ENCODE measurements around the gene C1QTNF9. TPM values are rescaled to one million over a fixed set of nuclear protein-coding genes. Genes with fewer than 3 reads are reported as not detected.
A peak's percentile ranks its signal among the peaks of the same experiment; 100 is the strongest.
"Not testable (repeated sequence)": the region's sequence is repeated elsewhere in the genome, so short reads cannot be mapped to it uniquely, and the experiment has no call there.

Gene C1QTNF9
- not detected in 2 replicates for total RNA-seq

GRCh38 chr13:24309300-24309699 is at the start of gene C1QTNF9:
TSS of gene C1QTNF9 (plus strand) at chr13:24309580. CDS start at chr13:24316004, 6,424 bp downstream.
- H3K4me1 Mint-ChIP-seq; CTCF ChIA-PET; intact Hi-C loops (cut with micrococcal nuclease); POLR2A ChIA-PET; DNase-seq; H3K4me3 Mint-ChIP-seq; H3K36me3 Mint-ChIP-seq (ENCODE audit: low read depth); H3K9me3 Mint-ChIP-seq; H3K27me3 Mint-ChIP-seq; H3K27ac Mint-ChIP-seq; ATAC-seq (ENCODE audit: low read depth): not testable (repeated sequence)

- DNase-seq (no peak), ATAC-seq (ENCODE audit: low read depth) (no peak)
- POLR2A ChIA-PET, result interaction anchor here (0.7 kb wide), 1 partner anchor 13 kb away, joined by 3 read pairs; no protein-coding TSS in a partner anchor
- TF ChIP-seq CTCF (IDR thresholded peaks at IDR 0.05), result no peak
- Mint-ChIP-seq H3K9me3 (no peaks in the 10 kb centered on the region), H3K4me1 (peaks cover 19% of the 10 kb centered on the region), H3K4me3 (no peak overlapping the region), H3K27ac (no peak overlapping the region), H3K27me3 (no peaks in the 10 kb centered on the region), H3K36me3 (ENCODE audit: low read depth) (peaks cover 4% of the 10 kb centered on the region)
- CTCF ChIA-PET, result no interaction called here
- intact Hi-C loops (cut with micrococcal nuclease), result no loop called here
Measured at GRCh38 chr13:24261566-24261965, 47.8 kb upstream of the C1QTNF9 start.

GRCh38 chr13:24263632-24264031 is 45.7 kb upstream of the C1QTNF9 start:
- no peak overlapping the region for H3K27ac Mint-ChIP-seq
- no peaks in the 10 kb centered on the region for H3K36me3 Mint-ChIP-seq (ENCODE audit: low read depth)
- intact Hi-C loops (cut with micrococcal nuclease), result no loop called here
- no peaks in the 10 kb centered on the region for H3K27me3 Mint-ChIP-seq
- ChIA-PET CTCF (interaction anchor here (1.7 kb wide), 2 partner anchors 11 to 35 kb away, joined by 7 to 9 read pairs; no protein-coding TSS in a partner anchor), POLR2A (no interaction called here)
- TF ChIP-seq CTCF (IDR thresholded peaks at IDR 0.05), result no peak
- no peak for ATAC-seq (ENCODE audit: low read depth)
- no peaks in the 10 kb centered on the region for H3K9me3 Mint-ChIP-seq
- no peak overlapping the region for H3K4me3 Mint-ChIP-seq
- DNase-seq, result no peak
- H3K4me1 Mint-ChIP-seq, result peaks cover 35% of the 10 kb centered on the region

GRCh38 chr13:24264976-24265375 is 44.4 kb upstream of the C1QTNF9 start:
- DNase-seq (no peak), ATAC-seq (ENCODE audit: low read depth) (peak; percentile 93)
- CTCF ChIA-PET, result interaction anchor here (1.0 to 1.7 kb wide), 3 partner anchors 10 to 36 kb away, joined by 3 to 9 read pairs (median 7); no protein-coding TSS in a partner anchor
- peaks cover 38% of the 10 kb centered on the region for H3K4me1 Mint-ChIP-seq
- TF ChIP-seq CTCF (IDR thresholded peaks at IDR 0.05), result no peak
- intact Hi-C loops (cut with micrococcal nuclease), result loop anchor here (1.0 kb wide), 1 partner anchor 9 kb away; no protein-coding TSS in a partner anchor
- no peak overlapping the region for H3K27ac Mint-ChIP-seq
- no peaks in the 10 kb centered on the region for H3K27me3 Mint-ChIP-seq
- H3K4me3 Mint-ChIP-seq, result no peak overlapping the region
- no peaks in the 10 kb centered on the region for H3K9me3 Mint-ChIP-seq
- POLR2A ChIA-PET, result interaction anchor here (1.1 kb wide), 1 partner anchor 10 kb away, joined by 4 read pairs; no protein-coding TSS in a partner anchor
- no peaks in the 10 kb centered on the region for H3K36me3 Mint-ChIP-seq (ENCODE audit: low read depth)

GRCh38 chr13:24265453-24265852 is 43.9 kb upstream of the C1QTNF9 start:
- no peak overlapping the region for H3K4me3 Mint-ChIP-seq
- no peaks in the 10 kb centered on the region for H3K9me3 Mint-ChIP-seq
- ChIA-PET CTCF (interaction anchor here (0.7 kb wide), 1 partner anchor 36 kb away, joined by 4 read pairs; no protein-coding TSS in a partner anchor), POLR2A (interaction anchor here (0.6 to 1.1 kb wide), 2 partner anchors 11 to 15 kb away, joined by 3 to 4 read pairs; no protein-coding TSS in a partner anchor)
- no peaks in the 10 kb centered on the region for H3K36me3 Mint-ChIP-seq (ENCODE audit: low read depth)
- DNase-seq, result no peak
- no peaks in the 10 kb centered on the region for H3K27me3 Mint-ChIP-seq
- intact Hi-C loops (cut with micrococcal nuclease), result loop anchor here (1.0 kb wide), 1 partner anchor 9 kb away; no protein-coding TSS in a partner anchor
- H3K27ac Mint-ChIP-seq, result no peak overlapping the region
- TF ChIP-seq CTCF (IDR thresholded peaks at IDR 0.05), result no peak
- ATAC-seq (ENCODE audit: low read depth), result no peak
- H3K4me1 Mint-ChIP-seq, result peaks cover 42% of the 10 kb centered on the region
